Immature natural killer cell (primary cell): ENCODE measurements around the gene EZH2. TPM values are rescaled to one million over a fixed set of nuclear protein-coding genes. Genes with fewer than 3 reads are reported as not detected.

Experiments used
- DNase-seq, 3 donors: peaks; one replicate each; pipeline ENCODE4 v3.0.0; 2022; ENCODE audit warnings: mixed read lengths in 1 of 3
- H3K27ac Mint-ChIP-seq, 6 donors: one replicate each; pipeline ENCODE4 v1.8.0; 2020; ENCODE audit warnings: mixed read lengths in 6 of 6, mild to moderate bottlenecking in 5 of 6, inconsistent platforms in 4 of 6, moderate library complexity in 3 of 6
- H3K27me3 Mint-ChIP-seq, 3 donors: one replicate each; pipeline ENCODE4 v1.8.0; 2020 to 2021; ENCODE audit warnings: low read depth in 3 of 3, mild to moderate bottlenecking in 3 of 3, mixed read lengths in 3 of 3, moderate library complexity in 3 of 3, inconsistent platforms in 1 of 3
- H3K36me3 Mint-ChIP-seq, 3 donors: one replicate each; pipeline ENCODE4 v1.8.0; 2020; ENCODE audit warnings: mixed read lengths in 3 of 3, inconsistent platforms in 2 of 3, mild to moderate bottlenecking in 2 of 3
- H3K4me1 Mint-ChIP-seq, 2 donors: one replicate each; pipeline ENCODE4 v1.8.0; 2020; ENCODE audit warnings: inconsistent platforms in 2 of 2, mild to moderate bottlenecking in 2 of 2, mixed read lengths in 2 of 2, moderate library complexity in 1 of 2
- H3K4me3 Mint-ChIP-seq, 5 donors: one replicate each; pipeline ENCODE4 v1.8.0; 2020; ENCODE audit warnings: mild to moderate bottlenecking in 5 of 5, mixed read lengths in 5 of 5, inconsistent platforms in 3 of 5, moderate library complexity in 3 of 5
- H3K9me3 Mint-ChIP-seq, 6 donors: one replicate each; pipeline ENCODE4 v1.8.0; 2020; ENCODE audit warnings: mild to moderate bottlenecking in 6 of 6, mixed read lengths in 6 of 6, inconsistent platforms in 4 of 6, moderate library complexity in 3 of 6
- polyA plus RNA-seq, 3 donors: library from polyadenylated mRNA; unstranded; fragments of 300-500 nt; fragmentation: Illumina TruSeq; gene quantifications; one replicate each; pipeline ENCODE4 v1.2.3, GENCODE V29; 2021

The EZH2 gene
- polyA plus RNA-seq, 3 donors from 2014 or later: 5.0 to 9.5 (median 6.6) TPM

- no peak overlapping the region for H3K4me3 Mint-ChIP-seq
- peaks cover 0 to 1% (median 1%) of the 10 kb centered on the region in 3 donors for H3K27me3 Mint-ChIP-seq
- peaks cover 21 to 40% (median 23%) of the 10 kb centered on the region in 3 donors for H3K36me3 Mint-ChIP-seq
- peak overlapping the region in 1 of 6 donors; percentile 13 for H3K27ac Mint-ChIP-seq
- no peak for DNase-seq
- H3K9me3 Mint-ChIP-seq: no peaks in the 10 kb centered on the region
- H3K4me1 Mint-ChIP-seq: no peaks in the 10 kb centered on the region
Measured at GRCh38 chr7:148804343-148805235, 79.5 kb downstream of the EZH2 start.

- peaks cover 29 to 46% (median 33%) of the 10 kb centered on the region in 3 donors for H3K36me3 Mint-ChIP-seq
- H3K27ac Mint-ChIP-seq: no peak overlapping the region
- H3K4me3 Mint-ChIP-seq: no peak overlapping the region
- no peaks in the 10 kb centered on the region for H3K4me1 Mint-ChIP-seq
- no peaks in the 10 kb centered on the region for H3K9me3 Mint-ChIP-seq
- no peak for DNase-seq
- H3K27me3 Mint-ChIP-seq: peaks cover 0 to 1% (median 1%) of the 10 kb centered on the region in 3 donors
Measured at GRCh38 chr7:148803094-148803493, 81.0 kb downstream of the EZH2 start.

GRCh38 chr7:148802101-148802493 lies 82.0 kb downstream of the EZH2 start:
- Mint-ChIP-seq H3K9me3 (no peaks in the 10 kb centered on the region), H3K27me3 (peaks cover 0 to 1% (median 1%) of the 10 kb centered on the region in 3 donors), H3K27ac (peak overlapping the region in 1 of 6 donors; percentile 43), H3K4me3 (no peak overlapping the region), H3K36me3 (peaks cover 25 to 48% (median 33%) of the 10 kb centered on the region in 3 donors), H3K4me1 (no peaks in the 10 kb centered on the region)
- DNase-seq: no peak

GRCh38 chr7:148800677-148801076 lies 83.4 kb downstream of the EZH2 start:
- Mint-ChIP-seq H3K27me3 (peaks cover 0 to 1% (median 1%) of the 10 kb centered on the region in 3 donors), H3K27ac (peak overlapping the region in 1 of 6 donors; percentile 26), H3K4me1 (peaks cover 7 to 12% of the 10 kb centered on the region in 2 donors), H3K9me3 (no peaks in the 10 kb centered on the region), H3K36me3 (peaks cover 24 to 51% (median 33%) of the 10 kb centered on the region in 3 donors), H3K4me3 (no peak overlapping the region)
- DNase-seq: no peak

DNA sequence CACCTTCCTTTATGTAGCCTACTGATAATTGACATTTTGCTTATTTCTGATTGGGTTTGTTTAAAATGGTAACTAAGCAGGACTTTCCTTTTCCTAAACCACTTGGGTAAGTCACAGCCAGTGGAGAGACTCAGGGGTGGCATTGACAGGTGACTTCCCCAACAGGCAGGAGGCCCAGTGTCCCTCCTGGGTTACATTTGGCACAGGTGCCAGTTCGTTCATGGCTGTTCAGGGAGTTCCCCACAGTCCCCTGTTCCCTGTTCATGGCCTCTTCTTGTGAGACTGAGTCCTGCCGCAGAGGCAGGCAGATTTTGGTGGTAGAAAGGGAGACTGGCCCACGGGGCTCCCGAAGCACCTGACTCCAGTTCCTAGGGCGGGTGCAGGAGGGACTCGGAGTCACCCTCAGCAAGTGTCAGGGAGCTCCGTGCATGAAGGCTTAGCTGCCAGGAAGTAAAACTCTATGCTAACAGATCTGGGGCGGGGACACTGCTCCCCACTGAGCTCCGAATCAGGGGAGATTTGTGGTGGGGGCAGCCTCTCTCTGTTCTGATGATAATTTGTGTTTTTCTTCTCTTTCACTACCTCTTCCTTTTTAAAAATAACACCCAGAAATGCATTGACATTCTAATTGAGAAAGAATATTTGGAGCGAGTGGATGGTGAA lies 84.1 kb downstream of the EZH2 start:
- H3K4me3 Mint-ChIP-seq: no peak overlapping the region
- DNase-seq: no peak
- H3K4me1 Mint-ChIP-seq: peaks cover 7 to 13% of the 10 kb centered on the region in 2 donors
- no peaks in the 10 kb centered on the region for H3K9me3 Mint-ChIP-seq
- peaks cover 0 to 1% (median 1%) of the 10 kb centered on the region in 3 donors for H3K27me3 Mint-ChIP-seq
- H3K27ac Mint-ChIP-seq: peak overlapping the region in 1 of 6 donors; percentile 26
- H3K36me3 Mint-ChIP-seq: peaks cover 24 to 50% (median 31%) of the 10 kb centered on the region in 3 donors

GRCh38 chr7:148796841-148797240 lies 87.2 kb downstream of the EZH2 start:
- Mint-ChIP-seq H3K36me3 (peaks cover 27 to 64% (median 41%) of the 10 kb centered on the region in 3 donors), H3K27me3 (peaks cover 0 to 4% (median 1%) of the 10 kb centered on the region in 3 donors), H3K27ac (peak overlapping the region in 1 of 6 donors; percentile 23), H3K4me3 (no peak overlapping the region), H3K4me1 (peaks cover 7 to 13% of the 10 kb centered on the region in 2 donors), H3K9me3 (no peaks in the 10 kb centered on the region)
- no peak for DNase-seq

DNA sequence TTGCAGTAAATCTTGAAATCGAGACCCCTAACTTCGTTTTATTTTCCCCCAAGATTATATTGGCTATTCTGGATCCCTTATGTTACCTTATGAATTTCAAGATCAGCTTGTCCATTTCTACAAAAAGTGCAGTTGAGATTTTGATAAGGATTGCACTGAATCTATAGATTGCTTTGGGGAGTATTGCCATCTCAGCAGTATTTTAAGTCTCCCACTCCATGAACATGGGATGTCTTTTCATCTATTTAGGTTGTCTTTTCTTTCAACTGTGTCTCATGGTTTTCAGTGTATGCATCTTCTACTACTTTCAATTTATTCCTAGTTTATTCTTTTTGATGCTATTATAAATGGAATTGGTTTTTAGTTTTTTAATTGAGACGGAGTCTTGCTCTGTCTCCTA lies 89.6 kb downstream of the EZH2 start:
- peaks cover 18 to 64% (median 43%) of the 10 kb centered on the region in 3 donors for H3K36me3 Mint-ChIP-seq
- no peaks in the 10 kb centered on the region for H3K9me3 Mint-ChIP-seq

GRCh38 chr7:148793590-148793989 lies 90.5 kb downstream of the EZH2 start:
- H3K36me3 Mint-ChIP-seq: peaks cover 13 to 64% (median 43%) of the 10 kb centered on the region in 3 donors
- H3K4me1 Mint-ChIP-seq: peaks cover 7 to 13% of the 10 kb centered on the region in 2 donors
- DNase-seq: no peak
- no peak overlapping the region for H3K27ac Mint-ChIP-seq
- H3K4me3 Mint-ChIP-seq: no peak overlapping the region
- peaks cover 0 to 2% (median 0%) of the 10 kb centered on the region in 3 donors for H3K27me3 Mint-ChIP-seq
- no peaks in the 10 kb centered on the region for H3K9me3 Mint-ChIP-seq

More for the DNA sequence above, 89.6 kb downstream of the EZH2 start:
- Mint-ChIP-seq H3K27me3 (peaks cover 0 to 2% (median 0%) of the 10 kb centered on the region in 3 donors), H3K4me3 (no peak overlapping the region), H3K4me1 (peaks cover 7 to 13% of the 10 kb centered on the region in 2 donors), H3K27ac (peak overlapping the region in 1 of 6 donors; percentile 35)
- DNase-seq: no peak

DNA sequence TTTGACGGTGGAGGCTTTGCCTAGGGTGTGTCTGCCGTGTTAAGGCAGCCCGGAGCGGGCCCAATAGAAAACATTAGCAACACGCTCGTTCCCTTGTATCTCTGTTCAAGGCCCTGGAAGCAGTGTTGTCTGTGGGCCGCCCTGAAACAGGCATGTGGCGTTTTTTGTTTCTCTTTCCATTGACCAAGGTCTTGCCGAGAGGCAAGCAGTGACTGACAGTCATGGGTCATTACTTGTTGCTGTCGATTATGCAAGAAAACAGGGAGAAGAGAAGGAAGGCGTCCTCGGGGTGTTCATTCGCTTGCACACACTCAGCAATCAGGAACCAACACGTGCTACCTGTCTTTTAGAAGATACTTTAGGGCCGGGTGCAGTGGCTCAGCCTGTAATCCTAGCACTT lies 92.5 kb downstream of the EZH2 start:
- Mint-ChIP-seq H3K4me3 (no peak overlapping the region), H3K4me1 (peaks cover 5 to 9% of the 10 kb centered on the region in 2 donors), H3K27ac (peak overlapping the region in 2 of 6 donors; percentile 27 to 34), H3K36me3 (peaks cover 22 to 72% (median 49%) of the 10 kb centered on the region in 3 donors), H3K27me3 (peaks cover 0 to 2% (median 0%) of the 10 kb centered on the region in 3 donors), H3K9me3 (no peaks in the 10 kb centered on the region)
- no peak for DNase-seq

DNA sequence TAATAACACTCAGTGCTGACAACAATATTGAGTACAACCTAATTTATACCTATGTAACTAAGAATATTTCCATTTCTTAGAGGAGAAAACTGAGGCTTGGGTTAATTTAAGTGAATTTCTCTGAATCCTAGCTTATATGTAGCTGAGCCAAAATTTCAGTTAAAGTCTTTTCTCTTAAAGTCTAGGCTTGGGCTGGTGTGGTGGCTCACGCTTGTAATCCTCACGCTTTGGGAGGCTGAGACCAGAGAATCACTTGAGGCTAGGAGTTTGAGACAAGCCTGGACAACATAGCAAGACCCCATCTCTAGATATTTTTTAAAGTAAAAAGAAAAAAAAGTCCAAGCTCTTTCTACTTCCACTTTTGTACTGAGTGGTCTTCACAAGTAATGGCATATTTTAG lies 93.2 kb downstream of the EZH2 start:
- Mint-ChIP-seq H3K9me3 (no peaks in the 10 kb centered on the region), H3K4me3 (no peak overlapping the region), H3K27ac (no peak overlapping the region), H3K27me3 (peaks cover 0 to 2% (median 0%) of the 10 kb centered on the region in 3 donors), H3K36me3 (peaks cover 27 to 68% (median 49%) of the 10 kb centered on the region in 3 donors), H3K4me1 (peaks cover 0 to 2% of the 10 kb centered on the region in 2 donors)
- no peak for DNase-seq

- Mint-ChIP-seq H3K4me1 (no peaks in the 10 kb centered on the region), H3K27me3 (peaks cover 0 to 2% (median 0%) of the 10 kb centered on the region in 3 donors), H3K36me3 (peaks cover 29 to 71% (median 53%) of the 10 kb centered on the region in 3 donors), H3K27ac (no peak overlapping the region), H3K4me3 (no peak overlapping the region), H3K9me3 (no peaks in the 10 kb centered on the region)
- no peak for DNase-seq
Measured at GRCh38 chr7:148790131-148790726, 93.9 kb downstream of the EZH2 start.

DNA sequence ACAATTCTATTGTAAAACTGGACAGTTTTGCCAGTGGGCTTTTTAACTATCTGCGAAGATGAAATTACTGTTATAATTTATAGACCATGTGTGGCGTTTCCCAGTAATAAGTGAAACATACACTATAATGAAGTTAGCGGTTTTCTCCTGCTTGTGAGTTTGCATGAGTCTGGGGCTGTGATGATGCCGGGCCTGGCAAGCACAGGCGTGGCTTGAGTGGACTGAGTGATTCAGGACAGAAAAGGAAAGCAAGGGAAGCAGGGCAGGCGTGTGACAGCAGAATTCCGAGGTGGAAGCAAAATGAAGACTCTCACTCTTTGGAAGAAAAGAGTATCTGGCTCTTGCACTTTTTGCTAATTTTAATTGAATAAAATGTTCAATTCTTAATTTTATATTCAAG lies 94.9 kb downstream of the EZH2 start:
- no peaks in the 10 kb centered on the region for H3K4me1 Mint-ChIP-seq
- peak overlapping the region in 1 of 6 donors; percentile 7 for H3K27ac Mint-ChIP-seq
- DNase-seq: no peak
- no peak overlapping the region for H3K4me3 Mint-ChIP-seq
- peaks cover 33 to 69% (median 53%) of the 10 kb centered on the region in 3 donors for H3K36me3 Mint-ChIP-seq
- no peaks in the 10 kb centered on the region for H3K9me3 Mint-ChIP-seq
- H3K27me3 Mint-ChIP-seq: peaks cover 0 to 2% (median 0%) of the 10 kb centered on the region in 3 donors

DNA sequence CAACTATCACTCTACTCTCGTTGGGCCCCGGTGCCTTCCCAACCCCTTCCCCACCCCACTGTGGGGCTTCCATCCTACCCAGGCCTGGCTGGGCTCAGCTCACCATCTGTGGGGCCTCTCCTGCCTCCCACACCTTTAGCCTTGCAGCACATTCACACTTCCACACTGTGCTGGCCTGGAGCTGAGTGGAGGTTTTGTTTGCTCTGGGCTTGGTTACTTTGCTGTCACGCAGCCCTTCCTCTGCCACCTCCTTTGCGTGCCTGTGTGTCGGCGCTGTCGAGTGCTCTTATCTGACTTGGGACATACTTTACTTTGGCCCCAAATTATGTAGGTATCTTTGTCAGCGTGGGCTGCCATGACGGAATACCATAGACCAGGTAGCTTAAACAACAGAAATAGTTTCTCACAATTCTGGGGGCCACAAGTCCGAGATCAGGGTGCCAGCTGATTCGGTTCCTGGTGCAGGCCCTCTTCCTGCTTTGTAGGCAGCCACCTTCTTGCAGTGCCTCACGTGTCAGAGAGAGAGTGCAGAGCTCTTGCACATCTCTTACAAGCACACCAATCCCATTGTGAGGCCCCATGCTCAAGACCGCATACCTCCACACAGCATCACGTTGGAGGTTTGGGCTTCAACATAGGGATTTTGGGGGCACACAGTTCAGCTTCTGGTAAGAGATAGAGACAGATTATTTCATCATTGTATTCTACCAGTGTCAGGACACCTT lies 96.4 kb downstream of the EZH2 start:
- H3K9me3 Mint-ChIP-seq: no peaks in the 10 kb centered on the region
- H3K27me3 Mint-ChIP-seq: no peaks in the 10 kb centered on the region
- H3K27ac Mint-ChIP-seq: no peak overlapping the region
- peaks cover 0 to 8% of the 10 kb centered on the region in 2 donors for H3K4me1 Mint-ChIP-seq
- no peak for DNase-seq
- peaks cover 32 to 63% (median 53%) of the 10 kb centered on the region in 3 donors for H3K36me3 Mint-ChIP-seq
- no peak overlapping the region for H3K4me3 Mint-ChIP-seq
